ENCODE measurements around the gene B3GNT8. TPM values are rescaled to one million over a fixed set of nuclear protein-coding genes. Genes with fewer than 3 reads are reported as not detected.
"Not testable (repeated sequence)": the region's sequence is repeated elsewhere in the genome, so short reads cannot be mapped to it uniquely, and the experiment has no call there.

Gene B3GNT8
- total and polyA plus RNA-seq, 2 experiments from 2014 or later: 2.3 to 5.0 TPM

DNA sequence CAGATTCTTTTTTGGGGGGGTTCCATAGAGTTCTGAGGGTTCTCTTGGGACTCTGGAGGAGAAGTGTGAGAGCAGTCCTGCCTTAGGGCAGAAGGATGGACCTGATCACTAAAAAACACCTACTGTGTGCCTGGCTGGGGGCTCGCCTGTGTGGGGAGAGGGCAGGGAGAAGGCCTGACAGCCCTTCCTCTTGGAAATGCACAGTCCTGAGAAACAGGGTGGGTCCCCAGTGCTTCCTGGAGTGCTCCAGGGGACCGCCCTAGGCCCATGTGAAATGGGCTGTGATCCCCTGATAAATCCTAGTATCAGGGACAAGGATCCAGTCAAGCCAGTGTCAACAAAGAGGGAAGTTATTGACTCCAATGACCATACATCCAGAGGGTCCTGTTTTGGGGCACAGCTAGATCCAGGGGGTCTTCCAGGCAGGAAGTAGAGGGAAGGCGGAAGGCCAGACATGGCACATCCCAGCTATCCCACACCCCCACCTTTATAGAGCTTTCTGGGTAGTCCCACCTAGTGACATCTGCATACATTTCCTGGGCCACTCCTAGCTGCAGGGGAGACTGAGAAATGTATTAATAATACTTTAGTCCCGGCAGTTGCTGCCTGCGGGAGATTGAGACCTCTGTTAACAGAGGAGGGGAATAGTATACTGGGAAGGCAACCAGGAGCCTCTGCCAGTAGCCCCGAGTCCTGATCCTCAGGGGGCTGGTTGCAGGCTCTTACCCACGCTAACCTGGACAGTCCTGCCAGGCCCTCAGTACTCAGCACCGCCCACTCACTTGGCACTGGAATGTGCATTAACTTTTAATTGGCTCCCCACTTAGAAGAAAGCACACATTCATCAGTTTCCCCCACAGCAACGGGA, 15.8 kb downstream of the B3GNT8 start:
- Histone ChIP-seq H3K79me2 (ENCODE audit: insufficient read depth) (0 out of 2 replicates have a peak, but pooled peaks cover 4% of the 10 kb centered on the region), H3K27me3 (replicated peaks; ENCODE audit: insufficient read depth) (no peaks in the 10 kb centered on the region), H3K9ac (no peak overlapping the region), H3K4me1 (ENCODE audit: insufficient read depth) (0 out of 2 replicates have a peak, but pooled peaks cover 6% of the 10 kb centered on the region), H2AFZ (no peak overlapping the region), H3K27ac (no peak overlapping the region), H3F3A (ENCODE audit: insufficient read depth) (no peaks in the 10 kb centered on the region), H4K20me1 (ENCODE audit: insufficient read depth) (no peaks in the 10 kb centered on the region), H3K36me3 (ENCODE audit: low read depth) (no peaks in the 10 kb centered on the region), H3K4me3 (no peak overlapping the region), H3K9me2 (ENCODE audit: insufficient read depth) (no peaks in the 10 kb centered on the region), H3K9me3 (ENCODE audit: low read depth) (no peaks in the 10 kb centered on the region), H3K4me2 (ENCODE audit: unreplicated experiment) (no peak overlapping the region)
- no peak for DNase-seq
- WGBS, 2 experiments (ENCODE audit: low coverage in 1 of 2, low lambda C conversion rate in 2 of 2, missing lambda C conversion rate in 2 of 2): 55 to 59% methylated on average over 9 of the region's 9 CpGs
- no peak for TF ChIP-seq EZH2phosphoT487 (IDR thresholded peaks at IDR 0.05; ENCODE audit: insufficient read depth, low read depth)
- TF ChIP-seq EZH2 (IDR thresholded peaks at IDR 0.05; ENCODE audit: insufficient read depth, poor library complexity, severe bottlenecking): no peak
- in situ Hi-C loops (cut with MboI): no loop called here

GRCh38 chr19:41410336-41411054, 16.7 kb downstream of the B3GNT8 start:
- no peaks in the 10 kb centered on the region for H3F3A ChIP-seq (ENCODE audit: insufficient read depth)
- no peak overlapping the region for H3K9ac ChIP-seq
- TF ChIP-seq EZH2 (IDR thresholded peaks at IDR 0.05; ENCODE audit: insufficient read depth, poor library complexity, severe bottlenecking) (no peak), EZH2phosphoT487 (IDR thresholded peaks at IDR 0.05; ENCODE audit: insufficient read depth, low read depth) (no peak)
- in situ Hi-C loops (cut with MboI): no loop called here
- no peaks in the 10 kb centered on the region for H3K9me3 ChIP-seq (ENCODE audit: low read depth)
- no peak overlapping the region for H2AFZ ChIP-seq
- 88 to 94% methylated on average over 15 to 23 of the region's 23 CpGs for WGBS, 2 experiments (ENCODE audit: low coverage in 1 of 2, low lambda C conversion rate in 2 of 2, missing lambda C conversion rate in 2 of 2)
- no peak for DNase-seq
- H3K27me3 ChIP-seq (replicated peaks; ENCODE audit: insufficient read depth): no peaks in the 10 kb centered on the region
- no peak overlapping the region for H3K4me3 ChIP-seq
- no peaks in the 10 kb centered on the region for H3K36me3 ChIP-seq (ENCODE audit: low read depth)
- H3K79me2 ChIP-seq (ENCODE audit: insufficient read depth): 0 out of 2 replicates have a peak, but pooled peaks cover 4% of the 10 kb centered on the region
- H4K20me1 ChIP-seq (ENCODE audit: insufficient read depth): no peaks in the 10 kb centered on the region
- no peak overlapping the region for H3K4me2 ChIP-seq (ENCODE audit: unreplicated experiment)
- 0 out of 2 replicates have a peak, but pooled peaks cover 6% of the 10 kb centered on the region for H3K4me1 ChIP-seq (ENCODE audit: insufficient read depth)
- H3K9me2 ChIP-seq (ENCODE audit: insufficient read depth): no peaks in the 10 kb centered on the region
- H3K27ac ChIP-seq: no peak overlapping the region

GRCh38 chr19:41409288-41409687, 17.9 kb downstream of the B3GNT8 start:
- DNase-seq: peak; percentile 32
- Histone ChIP-seq H3K4me1 (ENCODE audit: insufficient read depth) (0 out of 2 replicates have a peak, but pooled peaks cover 6% of the 10 kb centered on the region), H3K9me3 (ENCODE audit: low read depth) (no peaks in the 10 kb centered on the region), H3K27ac (no peak overlapping the region), H3K36me3 (ENCODE audit: low read depth) (no peaks in the 10 kb centered on the region), H3K9ac (no peak overlapping the region), H2AFZ (no peak overlapping the region), H3K79me2 (ENCODE audit: insufficient read depth) (0 out of 2 replicates have a peak, but pooled peaks cover 4% of the 10 kb centered on the region), H3K27me3 (replicated peaks; ENCODE audit: insufficient read depth) (no peaks in the 10 kb centered on the region), H3K4me2 (ENCODE audit: unreplicated experiment) (no peak overlapping the region), H3K4me3 (no peak overlapping the region), H4K20me1 (ENCODE audit: insufficient read depth) (no peaks in the 10 kb centered on the region), H3F3A (ENCODE audit: insufficient read depth) (no peaks in the 10 kb centered on the region), H3K9me2 (ENCODE audit: insufficient read depth) (no peaks in the 10 kb centered on the region)
- TF ChIP-seq EZH2 (IDR thresholded peaks at IDR 0.05; ENCODE audit: insufficient read depth, poor library complexity, severe bottlenecking): no peak
- no peak for TF ChIP-seq EZH2phosphoT487 (IDR thresholded peaks at IDR 0.05; ENCODE audit: insufficient read depth, low read depth)
- 73 to 75% methylated on average over 4 of the region's 4 CpGs for WGBS, 2 experiments (ENCODE audit: low coverage in 1 of 2, low lambda C conversion rate in 2 of 2, missing lambda C conversion rate in 2 of 2)
- in situ Hi-C loops (cut with MboI): no loop called here

- H3K27me3 ChIP-seq (replicated peaks; ENCODE audit: insufficient read depth); H3K9me2 ChIP-seq (ENCODE audit: insufficient read depth); H3K27ac ChIP-seq; H3K9ac ChIP-seq; H3F3A ChIP-seq (ENCODE audit: insufficient read depth); H3K4me3 ChIP-seq; H4K20me1 ChIP-seq (ENCODE audit: insufficient read depth); H3K79me2 ChIP-seq (ENCODE audit: insufficient read depth); H3K36me3 ChIP-seq (ENCODE audit: low read depth); DNase-seq; H3K9me3 ChIP-seq (ENCODE audit: low read depth); H2AFZ ChIP-seq; H3K4me2 ChIP-seq (ENCODE audit: unreplicated experiment); H3K4me1 ChIP-seq (ENCODE audit: insufficient read depth); in situ Hi-C loops (cut with MboI): not testable (repeated sequence)
- WGBS, 2 experiments (ENCODE audit: low coverage in 1 of 2, low lambda C conversion rate in 2 of 2, missing lambda C conversion rate in 2 of 2): 97 to 100% methylated on average over 5 of the region's 5 CpGs
These were observed 18.3 kb downstream of the B3GNT8 start for GRCh38 chr19:41408846-41409245.
